ENCODE measurements around the gene TNFRSF9. TPM values are rescaled to one million over a fixed set of nuclear protein-coding genes. Genes with fewer than 3 reads are reported as not detected.
"Not testable (repeated sequence)": the region's sequence is repeated elsewhere in the genome, so short reads cannot be mapped to it uniquely, and the experiment has no call there.

Gene TNFRSF9
- total RNA-seq, 3 donors from 2014 or later, result 0.59 TPM; not detected in 2

DNA sequence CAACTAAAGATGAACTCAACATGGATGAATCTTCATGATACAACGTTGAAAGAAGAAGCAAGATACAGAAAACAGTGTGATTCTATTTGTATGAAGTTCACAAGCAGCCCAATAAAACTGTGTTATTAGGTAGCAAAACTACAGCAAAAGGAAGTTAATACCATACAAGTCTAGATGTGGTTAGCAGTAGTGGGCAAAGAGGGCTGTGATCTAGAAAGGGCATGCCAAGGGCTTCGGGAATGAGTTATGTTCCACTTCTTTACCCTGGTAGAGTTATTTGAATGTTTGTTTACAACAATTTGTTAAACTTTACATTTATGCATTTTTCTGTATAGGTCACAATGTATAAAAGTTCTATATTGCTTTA lies 9.2 kb downstream of the TNFRSF9 start:
- Histone ChIP-seq H3K4me1 (no peaks in the 10 kb centered on the region), H3K36me3 (no peaks in the 10 kb centered on the region), H3K9me3 (no peaks in the 10 kb centered on the region), H3K27ac (no peak overlapping the region), H3K27me3 (peaks cover 0 to 25% of the 10 kb centered on the region in 2 donors), H3K4me3 (no peak overlapping the region)
- intact Hi-C loops (cut with DNase I; ENCODE audit: low total_unique reads), result no loop called here
- DNase-seq (ENCODE audit: low spot score in 2 of 2), result no peak
- TF ChIP-seq POLR2A (IDR thresholded peaks at IDR 0.05) (no peak), POLR2AphosphoS5 (IDR thresholded peaks at IDR 0.05) (no peak)
- TF ChIP-seq, protein P1, sequence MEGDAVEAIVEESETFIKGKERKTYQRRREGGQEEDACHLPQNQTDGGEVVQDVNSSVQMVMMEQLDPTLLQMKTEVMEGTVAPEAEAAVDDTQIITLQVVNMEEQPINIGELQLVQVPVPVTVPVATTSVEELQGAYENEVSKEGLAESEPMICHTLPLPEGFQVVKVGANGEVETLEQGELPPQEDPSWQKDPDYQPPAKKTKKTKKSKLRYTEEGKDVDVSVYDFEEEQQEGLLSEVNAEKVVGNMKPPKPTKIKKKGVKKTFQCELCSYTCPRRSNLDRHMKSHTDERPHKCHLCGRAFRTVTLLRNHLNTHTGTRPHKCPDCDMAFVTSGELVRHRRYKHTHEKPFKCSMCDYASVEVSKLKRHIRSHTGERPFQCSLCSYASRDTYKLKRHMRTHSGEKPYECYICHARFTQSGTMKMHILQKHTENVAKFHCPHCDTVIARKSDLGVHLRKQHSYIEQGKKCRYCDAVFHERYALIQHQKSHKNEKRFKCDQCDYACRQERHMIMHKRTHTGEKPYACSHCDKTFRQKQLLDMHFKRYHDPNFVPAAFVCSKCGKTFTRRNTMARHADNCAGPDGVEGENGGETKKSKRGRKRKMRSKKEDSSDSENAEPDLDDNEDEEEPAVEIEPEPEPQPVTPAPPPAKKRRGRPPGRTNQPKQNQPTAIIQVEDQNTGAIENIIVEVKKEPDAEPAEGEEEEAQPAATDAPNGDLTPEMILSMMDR (IDR thresholded peaks at IDR 0.05), result no peak

GRCh38 chr1:7930645-7931445 lies 9.8 kb downstream of the TNFRSF9 start:
- no peaks in the 10 kb centered on the region for H3K4me1 ChIP-seq
- TF ChIP-seq POLR2A (IDR thresholded peaks at IDR 0.05) (no peak), POLR2AphosphoS5 (IDR thresholded peaks at IDR 0.05) (no peak)
- TF ChIP-seq, protein P1 (IDR thresholded peaks at IDR 0.05), result no peak
- no peaks in the 10 kb centered on the region for H3K36me3 ChIP-seq
- H3K9me3 ChIP-seq, result no peaks in the 10 kb centered on the region
- no peak for DNase-seq (ENCODE audit: low spot score in 2 of 2)
- H3K4me3 ChIP-seq, result no peak overlapping the region
- intact Hi-C loops (cut with DNase I; ENCODE audit: low total_unique reads), result no loop called here
- H3K27me3 ChIP-seq, result peaks cover 0 to 31% of the 10 kb centered on the region in 2 donors
- H3K27ac ChIP-seq, result no peak overlapping the region

DNA sequence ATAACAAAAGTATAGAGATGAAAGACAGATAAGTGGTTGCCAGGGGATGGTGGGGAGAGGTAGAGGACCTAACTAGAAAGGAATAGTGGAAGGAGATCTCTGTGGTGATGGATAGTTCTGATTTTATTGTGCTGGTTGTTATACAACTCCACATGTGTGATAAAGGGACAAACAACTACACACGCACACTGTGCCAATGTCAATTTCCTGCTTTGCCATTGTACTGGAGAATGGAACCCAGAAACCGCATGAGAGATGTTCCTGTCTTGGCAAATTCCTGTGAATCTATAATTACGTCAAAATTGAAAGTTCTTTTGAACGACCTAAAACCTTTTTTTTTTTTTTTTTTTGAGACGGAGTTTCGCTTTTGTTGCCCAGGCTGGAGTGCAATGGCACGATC lies 11.0 kb downstream of the TNFRSF9 start:
- intact Hi-C loops (cut with DNase I; ENCODE audit: low total_unique reads), result no loop called here
- peaks cover 0 to 30% of the 10 kb centered on the region in 2 donors for H3K27me3 ChIP-seq

GRCh38 chr1:7928247-7928646 lies 12.4 kb downstream of the TNFRSF9 start:
- H3K4me3 ChIP-seq, result no peak overlapping the region
- intact Hi-C loops (cut with DNase I; ENCODE audit: low total_unique reads), result no loop called here
- H3K4me1 ChIP-seq, result no peaks in the 10 kb centered on the region
- no peak for DNase-seq (ENCODE audit: low spot score in 2 of 2)
- peaks cover 0 to 20% of the 10 kb centered on the region in 2 donors for H3K27me3 ChIP-seq
- no peaks in the 10 kb centered on the region for H3K36me3 ChIP-seq
- TF ChIP-seq POLR2A (IDR thresholded peaks at IDR 0.05) (no peak), POLR2AphosphoS5 (IDR thresholded peaks at IDR 0.05) (no peak)
- TF ChIP-seq, protein P1 (IDR thresholded peaks at IDR 0.05), result no peak
- H3K9me3 ChIP-seq, result no peaks in the 10 kb centered on the region
- no peak overlapping the region for H3K27ac ChIP-seq

More for the DNA sequence above, 11.0 kb downstream of the TNFRSF9 start:
- Histone ChIP-seq H3K4me1 (no peaks in the 10 kb centered on the region), H3K4me3 (no peak overlapping the region), H3K36me3 (no peaks in the 10 kb centered on the region), H3K9me3 (no peaks in the 10 kb centered on the region), H3K27ac (no peak overlapping the region)
- no peak for DNase-seq (ENCODE audit: low spot score in 2 of 2)
- TF ChIP-seq POLR2AphosphoS5 (IDR thresholded peaks at IDR 0.05) (no peak), POLR2A (IDR thresholded peaks at IDR 0.05) (no peak)
- TF ChIP-seq, protein P1 (IDR thresholded peaks at IDR 0.05), result no peak

DNA sequence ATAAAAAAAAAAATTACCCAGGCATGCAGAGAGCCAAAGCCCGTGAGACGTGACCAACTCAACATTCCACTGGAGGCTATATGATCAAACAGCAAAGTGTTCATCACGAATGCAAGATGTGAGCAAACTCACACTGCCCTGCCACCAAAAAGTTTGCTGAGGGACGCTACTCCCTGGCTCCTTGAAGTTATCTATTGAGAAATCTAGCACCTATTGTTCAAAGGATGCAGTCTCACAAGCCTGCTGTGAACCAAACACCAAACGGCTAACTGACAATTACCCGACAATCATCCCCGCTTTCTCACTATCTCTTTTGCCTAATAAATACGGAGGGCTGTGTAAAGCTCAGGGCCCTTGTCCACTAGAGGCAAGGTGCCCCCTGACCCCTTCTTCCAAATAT lies 13.6 kb downstream of the TNFRSF9 start:
- DNase-seq (ENCODE audit: low spot score in 2 of 2); H3K27ac ChIP-seq; intact Hi-C loops (cut with DNase I; ENCODE audit: low total_unique reads); H3K9me3 ChIP-seq; H3K36me3 ChIP-seq; H3K4me1 ChIP-seq; H3K4me3 ChIP-seq: not testable (repeated sequence)
- peaks cover 0 to 18% of the 10 kb centered on the region in 2 donors for H3K27me3 ChIP-seq

All from breast epithelium (tissue), 4 donors.